K562 (cell line): ENCODE results near the gene CCSER1.

Experiments used
- ARNT ChIP-seq, 2 experiments: fragments of 450-650 bp; IDR thresholded peaks; 2 replicates each; pipeline ENCODE4 v1.6.1; 2016; ENCODE audit warnings: mild to moderate bottlenecking in 1 of 2
- HNRNPL ChIP-seq: fragments of 200-400 bp; formaldehyde crosslinking; IDR thresholded peaks from 2 replicates; pipeline ENCODE4 v1.6.1; 2017; ENCODE audit warnings: low read depth, mild to moderate bottlenecking, low read length
- ZNF146 ChIP-seq: IDR thresholded peaks from one replicate; pipeline ENCODE4 v1.6.1; 2018; ENCODE audit warnings: missing compliant biosample characterization; ENCODE audit not compliant: unreplicated experiment
- ZNF274 ChIP-seq: IDR thresholded peaks from 2 replicates; pipeline ENCODE4 v1.6.1; 2011; ENCODE audit warnings: low read depth, mild to moderate bottlenecking, low read length, moderate library complexity, borderline replicate concordance
- TF ChIP-seq, protein P1 (sequence below), 3 experiments: IDR thresholded peaks in 2 of 3; conservative IDR thresholded peaks in 1 of 3; 2 replicates each; pipeline ENCODE4 v1.5.1; 2011 to 2012; ENCODE audit warnings: low read length in 3 of 3, mild to moderate bottlenecking in 3 of 3, control low read depth in 2 of 3, improper control_type of control experiment in 1 of 3, inconsistent platforms in 1 of 3, low read depth in 1 of 3, mixed read lengths in 1 of 3, moderate library complexity in 1 of 3; ENCODE audit not compliant: insufficient read depth in 2 of 3
- TF ChIP-seq, protein P2 (sequence below), 2 experiments: fragments of 250-450 bp in 1 of 2; fragments of 450-650 bp in 1 of 2; sonication (Bioruptor Pico) in 1 of 2; IDR thresholded peaks; 2 replicates each; pipeline versions ENCODE4 v1.6.1 to v1.8.0; 2016 to 2021; ENCODE audit warnings: mild to moderate bottlenecking in 2 of 2, moderate library complexity in 2 of 2, missing compliant biosample characterization in 1 of 2, missing genetic modification characterization in 1 of 2

DNA sequence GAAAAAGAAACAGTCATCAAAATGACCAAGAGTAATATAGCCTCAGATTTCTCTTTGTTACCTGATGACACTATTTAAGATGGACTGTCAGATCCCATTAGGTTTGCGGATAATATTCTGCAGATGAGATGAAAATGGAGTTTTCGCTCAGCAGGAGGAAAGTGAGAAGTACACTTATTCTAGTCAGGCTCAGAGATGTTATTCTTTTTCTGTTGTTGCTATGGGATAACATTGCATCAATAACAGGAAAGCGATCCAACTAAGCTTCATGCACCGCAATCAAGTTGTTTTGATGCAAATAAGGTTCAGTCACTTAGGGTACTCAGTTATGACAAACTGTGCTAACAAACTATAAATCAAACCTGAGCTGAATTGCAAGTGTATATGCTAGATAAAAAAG, 415.0 kb downstream of the CCSER1 start:
- TF ChIP-seq ZNF146 (no peak), ARNT (IDR thresholded peaks at IDR 0.05) (no peak), ZNF274 (no peak), HNRNPL (no peak)
- TF ChIP-seq, protein P1, sequence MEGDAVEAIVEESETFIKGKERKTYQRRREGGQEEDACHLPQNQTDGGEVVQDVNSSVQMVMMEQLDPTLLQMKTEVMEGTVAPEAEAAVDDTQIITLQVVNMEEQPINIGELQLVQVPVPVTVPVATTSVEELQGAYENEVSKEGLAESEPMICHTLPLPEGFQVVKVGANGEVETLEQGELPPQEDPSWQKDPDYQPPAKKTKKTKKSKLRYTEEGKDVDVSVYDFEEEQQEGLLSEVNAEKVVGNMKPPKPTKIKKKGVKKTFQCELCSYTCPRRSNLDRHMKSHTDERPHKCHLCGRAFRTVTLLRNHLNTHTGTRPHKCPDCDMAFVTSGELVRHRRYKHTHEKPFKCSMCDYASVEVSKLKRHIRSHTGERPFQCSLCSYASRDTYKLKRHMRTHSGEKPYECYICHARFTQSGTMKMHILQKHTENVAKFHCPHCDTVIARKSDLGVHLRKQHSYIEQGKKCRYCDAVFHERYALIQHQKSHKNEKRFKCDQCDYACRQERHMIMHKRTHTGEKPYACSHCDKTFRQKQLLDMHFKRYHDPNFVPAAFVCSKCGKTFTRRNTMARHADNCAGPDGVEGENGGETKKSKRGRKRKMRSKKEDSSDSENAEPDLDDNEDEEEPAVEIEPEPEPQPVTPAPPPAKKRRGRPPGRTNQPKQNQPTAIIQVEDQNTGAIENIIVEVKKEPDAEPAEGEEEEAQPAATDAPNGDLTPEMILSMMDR (IDR thresholded peaks at IDR 0.05 in 2 of 3, conservative IDR thresholded peaks at IDR 0.05 in 1 of 3; ENCODE audit: insufficient read depth in 2 of 3, low read depth in 1 of 3, low read length in 3 of 3) = no peak
- TF ChIP-seq, protein P2, sequence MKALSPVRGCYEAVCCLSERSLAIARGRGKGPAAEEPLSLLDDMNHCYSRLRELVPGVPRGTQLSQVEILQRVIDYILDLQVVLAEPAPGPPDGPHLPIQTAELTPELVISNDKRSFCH (CRISPR knock-in tag; IDR thresholded peaks at IDR 0.05) = no peak
- TF ChIP-seq, protein P2 (tag; IDR thresholded peaks at IDR 0.05) = no peak
